ENCODE results near the gene ALOX12B.

GRCh38 chr17:8103549-8103948 is 16.0 kb upstream of the ALOX12B start:
- no peak for TF ChIP-seq CTCF (IDR thresholded peaks at IDR 0.05)
- no peak for TF ChIP-seq POLR2A (IDR thresholded peaks at IDR 0.05)
